HEK293 (cell line): ENCODE results near the gene CD59.
"Not testable (repeated sequence)": the region's sequence is repeated elsewhere in the genome, so short reads cannot be mapped to it uniquely, and the experiment has no call there.

Source experiments
- KLF1 ChIP-seq: fragments of 450-650 bp; formaldehyde crosslinking; IDR thresholded peaks from 2 replicates; pipeline ENCODE4 v1.5.1; 2016; ENCODE audit warnings: missing biosample characterization, missing genetic modification characterization
- ZBTB10 ChIP-seq: fragments of 450-650 bp; formaldehyde crosslinking; IDR thresholded peaks from 2 replicates; pipeline ENCODE4 v1.5.1; 2016; ENCODE audit warnings: missing biosample characterization, missing genetic modification characterization
- ZSCAN5A ChIP-seq: fragments of 450-650 bp; formaldehyde crosslinking; IDR thresholded peaks from 2 replicates; pipeline ENCODE4 v1.5.1; 2016; ENCODE audit warnings: missing biosample characterization, missing genetic modification characterization

GRCh38 chr11:33678616-33679015 lies 57.6 kb downstream of the CD59 start:
- not testable (repeated sequence) for TF ChIP-seq ZBTB10 (tag by site-specific recombination); KLF1; ZSCAN5A (tag by site-specific recombination)
